PC-3 (cell line): ENCODE results near the gene TTC33. TPM values are rescaled to one million over a fixed set of nuclear protein-coding genes. Genes with fewer than 3 reads are reported as not detected.

ENCODE experiments used
- ATAC-seq: fragments of 200-7000 bp; cut with Tn5 transposase; 2 replicates; pipeline ENCODE4 v1.9.1; 2020; ENCODE audit warnings: mild to moderate bottlenecking, moderate library complexity
- BruUV-seq: library from RNA; stranded (reverse); fragments of 400-500 nt; replicated peaks from 2 replicates; lab custom pipeline; 2021; lab: Mats Ljungman, UMichigan
- CTCF ChIA-PET: fragments of 300-600 bp; sonication (Branson Sonifier 250); formaldehyde crosslinking; loops from one replicate; lab custom pipeline; 2022; ENCODE audit warnings: antibody characterized with exemption; lab: Charles Lee
- POLR2A ChIA-PET: fragments of 300-600 bp; sonication (Branson Sonifier 250); formaldehyde crosslinking; loops from one replicate; lab custom pipeline; 2022; ENCODE audit warnings: antibody characterized with exemption; ENCODE audit not compliant: unreplicated experiment; lab: Charles Lee
- DNase-seq: peaks from one replicate; pipeline ENCODE4 v3.0.0-alpha.2; 2015
- H2AFZ ChIP-seq: fragments of 300-600 bp; sonication (generic); 2 replicates; pipeline ENCODE4 v1.6.0; 2016; ENCODE audit warnings: antibody characterized with exemption, low read length
- H3F3A ChIP-seq: fragments of 300-600 bp; sonication (generic); one replicate; pipeline ENCODE4 v1.6.0; 2017; ENCODE audit warnings: antibody characterized with exemption, low read length, control low read depth, mild to moderate bottlenecking; ENCODE audit not compliant: unreplicated experiment
- H3K27ac ChIP-seq: fragments of 300-600 bp; sonication (generic); 2 replicates; pipeline ENCODE4 v1.5.1; 2016; ENCODE audit warnings: mild to moderate bottlenecking, low read length
- H3K27me3 ChIP-seq: fragments of 300-600 bp; sonication (generic); 2 replicates; pipeline ENCODE4 v1.6.1; 2016; ENCODE audit warnings: low read length, mixed read lengths
- H3K36me3 ChIP-seq: fragments of 300-600 bp; sonication (generic); 2 replicates; pipeline ENCODE4 v1.6.1; 2016; ENCODE audit warnings: low read depth, mixed run types, low read length, mixed read lengths
- H3K4me1 ChIP-seq: fragments of 300-600 bp; sonication (generic); 2 replicates; pipeline ENCODE4 v1.5.1; 2016; ENCODE audit warnings: low read length; ENCODE audit not compliant: insufficient read depth
- H3K4me2 ChIP-seq: fragments of 300-600 bp; sonication (generic); 2 replicates; pipeline ENCODE4 v1.6.0; 2016; ENCODE audit warnings: low read length
- H3K4me3 ChIP-seq: fragments of 300-600 bp; sonication (generic); 2 replicates; pipeline ENCODE4 v1.5.1; 2016; ENCODE audit warnings: mild to moderate bottlenecking, low read length, mixed read lengths
- H3K79me2 ChIP-seq: fragments of 300-600 bp; sonication (generic); 2 replicates; pipeline ENCODE4 v1.6.1; 2017; ENCODE audit warnings: low read length, mixed read lengths
- H3K9ac ChIP-seq: fragments of 300-600 bp; sonication (generic); 2 replicates; pipeline ENCODE4 v1.6.0; 2016; ENCODE audit warnings: mild to moderate bottlenecking, low read length
- H3K9me2 ChIP-seq: fragments of 300-600 bp; sonication (generic); replicated peaks from 2 replicates; pipeline ENCODE4 v1.6.1; 2016; ENCODE audit warnings: mixed run types, low read length, mixed read lengths
- H3K9me3 ChIP-seq: fragments of 300-600 bp; sonication (generic); 2 replicates; pipeline ENCODE4 v1.6.1; 2016; ENCODE audit warnings: low read length, mixed read lengths
- H4K20me1 ChIP-seq: fragments of 300-600 bp; sonication (generic); 2 replicates; pipeline ENCODE4 v1.6.1; 2016; ENCODE audit warnings: low read length, mixed read lengths
- CTCF ChIP-seq: fragments of 300-600 bp; sonication (generic); conservative IDR thresholded peaks from 2 replicates; pipeline ENCODE4 v1.5.1; 2017; ENCODE audit warnings: antibody characterized with exemption, low read depth, mild to moderate bottlenecking, low read length
- EZH2 ChIP-seq: fragments of 300-600 bp; sonication (generic); IDR thresholded peaks from one replicate; pipeline ENCODE4 v1.6.1; 2017; ENCODE audit warnings: antibody characterized with exemption, mild to moderate bottlenecking, low read length; ENCODE audit not compliant: unreplicated experiment
- EZH2phosphoT487 ChIP-seq: fragments of 300-600 bp; sonication (generic); IDR thresholded peaks from 2 replicates; pipeline ENCODE4 v1.6.1; 2018; ENCODE audit warnings: mild to moderate bottlenecking, antibody characterized with exemption, low read length, borderline replicate concordance
- intact Hi-C: fragments of 100-400 bp; cut with micrococcal nuclease; formaldehyde crosslinking; loops from 2 replicates; pipeline ENCODE4 v1.9.0; 2023
- total RNA-seq: library from RNA; depleted of rRNA; stranded (reverse); fragments of >200 nt; gene quantifications from 2 replicates; pipeline ENCODE4 v1.2.3, GENCODE V29; 2014

Gene TTC33
- total RNA-seq, 1 experiment from 2014 or later, result 9.0 TPM

- intact Hi-C loops, result no loop called here
These were observed 271.3 kb downstream of the TTC33 start for GRCh38 chr5:40484495-40484894.

GRCh38 chr5:40483316-40483715 lies 272.4 kb downstream of the TTC33 start:
- H4K20me1 ChIP-seq, result no peaks in the 10 kb centered on the region
- no peaks in the 10 kb centered on the region for H3K36me3 ChIP-seq
- H3K27ac ChIP-seq, result no peak overlapping the region
- CTCF ChIA-PET, result no interaction called here
- no peak for TF ChIP-seq CTCF
- TF ChIP-seq EZH2, result no peak
- TF ChIP-seq EZH2phosphoT487, result no peak
- H3K79me2 ChIP-seq, result no peaks in the 10 kb centered on the region
- DNase-seq (peak; percentile 56), ATAC-seq (no peak)
- H3K27me3 ChIP-seq, result no peaks in the 10 kb centered on the region
- H3K9me2 ChIP-seq, result no peaks in the 10 kb centered on the region
- POLR2A ChIA-PET, result no interaction called here
- H3K9me3 ChIP-seq, result no peaks in the 10 kb centered on the region
- no peak overlapping the region for H3K9ac ChIP-seq
- no TSS peak for BruUV-seq
- no peaks in the 10 kb centered on the region for H3F3A ChIP-seq
- intact Hi-C loops, result no loop called here
- H3K4me3 ChIP-seq, result no peak overlapping the region
- H2AFZ ChIP-seq, result no peak overlapping the region
- H3K4me2 ChIP-seq, result no peak overlapping the region
- H3K4me1 ChIP-seq, result peaks cover 18% of the 10 kb centered on the region

More at GRCh38 chr5:40484495-40484894, 271.3 kb downstream of the TTC33 start:
- Histone ChIP-seq H3K9me3 (no peaks in the 10 kb centered on the region), H3F3A (no peaks in the 10 kb centered on the region), H2AFZ (no peak overlapping the region), H3K27me3 (no peaks in the 10 kb centered on the region), H3K4me2 (no peak overlapping the region), H3K4me1 (peaks cover 11% of the 10 kb centered on the region; the same call in 1 of the 2 replicates), H3K9me2 (no peaks in the 10 kb centered on the region), H3K4me3 (no peak overlapping the region), H3K36me3 (no peaks in the 10 kb centered on the region), H4K20me1 (no peaks in the 10 kb centered on the region), H3K27ac (no peak overlapping the region), H3K9ac (no peak overlapping the region), H3K79me2 (no peaks in the 10 kb centered on the region)
- CTCF ChIA-PET, result no interaction called here
- TF ChIP-seq EZH2 (no peak), CTCF (no peak), EZH2phosphoT487 (no peak)
- no TSS peak for BruUV-seq
- DNase-seq (no peak), ATAC-seq (no peak)
- POLR2A ChIA-PET, result no interaction called here

GRCh38 chr5:40481241-40481640 lies 274.5 kb downstream of the TTC33 start:
- no peak overlapping the region for H3K4me2 ChIP-seq
- H3K36me3 ChIP-seq, result no peaks in the 10 kb centered on the region
- H3K9me3 ChIP-seq, result no peaks in the 10 kb centered on the region
- H3K4me3 ChIP-seq, result no peak overlapping the region
- DNase-seq (peak; percentile 57), ATAC-seq (0 out of 2 replicates have a peak, but pooled peaks have one; percentile 9)
- TF ChIP-seq EZH2, result no peak
- TF ChIP-seq EZH2phosphoT487, result no peak
- TF ChIP-seq CTCF, result no peak
- no peaks in the 10 kb centered on the region for H3K79me2 ChIP-seq
- POLR2A ChIA-PET, result no interaction called here
- no peaks in the 10 kb centered on the region for H4K20me1 ChIP-seq
- intact Hi-C loops, result no loop called here
- no peak overlapping the region for H3K27ac ChIP-seq
- no peak overlapping the region for H2AFZ ChIP-seq
- H3K27me3 ChIP-seq, result no peaks in the 10 kb centered on the region
- CTCF ChIA-PET, result no interaction called here
- H3K9me2 ChIP-seq, result no peaks in the 10 kb centered on the region
- H3F3A ChIP-seq, result no peaks in the 10 kb centered on the region
- BruUV-seq, result no TSS peak
- no peak overlapping the region for H3K9ac ChIP-seq
- H3K4me1 ChIP-seq, result peaks cover 31% of the 10 kb centered on the region
